H9 (cell line): ENCODE results near the gene SIX5. TPM values are rescaled to one million over a fixed set of nuclear protein-coding genes. Genes with fewer than 3 reads are reported as not detected.

Experiments
- DNase-seq: peaks from one replicate; pipeline ENCODE4 v3.0.0-alpha.2; 2017
- H2AFZ ChIP-seq: one replicate; pipeline ENCODE4 v1.6.1; 2013; ENCODE audit warnings: mild to moderate bottlenecking, low read length, control low read depth, moderate library complexity
- H2AK5ac ChIP-seq: 2 replicates; pipeline ENCODE4 v1.6.1; 2013; ENCODE audit warnings: low read length, control low read depth, mixed read lengths; ENCODE audit not compliant: insufficient read length
- H2BK120ac ChIP-seq: one replicate; pipeline ENCODE4 v1.6.1; 2013; ENCODE audit warnings: low read depth, mild to moderate bottlenecking, low read length, control low read depth, inconsistent platforms; ENCODE audit not compliant: poor library complexity, severe bottlenecking
- H2BK12ac ChIP-seq: 2 replicates; pipeline ENCODE4 v1.6.1; 2013; ENCODE audit warnings: low read length, control low read depth, mixed read lengths, low read depth; ENCODE audit not compliant: insufficient read length
- H2BK15ac ChIP-seq: 2 replicates; pipeline ENCODE4 v1.6.1; 2013; ENCODE audit warnings: low read depth, low read length, control low read depth
- H2BK20ac ChIP-seq: one replicate; pipeline ENCODE4 v1.6.1; 2013; ENCODE audit warnings: low read depth, mild to moderate bottlenecking, low read length, control low read depth, inconsistent platforms; ENCODE audit not compliant: poor library complexity, severe bottlenecking
- H2BK5ac ChIP-seq: 2 replicates; pipeline ENCODE4 v1.6.1; 2013; ENCODE audit warnings: low read length, control low read depth, mixed read lengths; ENCODE audit not compliant: insufficient read length
- H3K14ac ChIP-seq: 2 replicates; pipeline ENCODE4 v1.6.1; 2013; ENCODE audit warnings: low read length, control low read depth; ENCODE audit not compliant: insufficient read depth
- H3K18ac ChIP-seq: 2 replicates; pipeline ENCODE4 v1.6.1; 2013; ENCODE audit warnings: low read depth, mild to moderate bottlenecking, mixed read lengths, low read length, control low read depth; ENCODE audit not compliant: insufficient read length
- H3K23ac ChIP-seq: 2 replicates; pipeline ENCODE4 v1.6.1; 2013; ENCODE audit warnings: low read length, control low read depth, mixed read lengths, low read depth; ENCODE audit not compliant: insufficient read length
- H3K23me2 ChIP-seq: 2 replicates; pipeline ENCODE4 v1.6.1; 2013; ENCODE audit warnings: low read depth, mild to moderate bottlenecking, mixed read lengths, low read length, control low read depth; ENCODE audit not compliant: insufficient read length, poor library complexity, severe bottlenecking
- H3K27ac ChIP-seq: 2 replicates; pipeline ENCODE4 v1.5.1; 2013; ENCODE audit warnings: low read length, control low read depth, mixed read lengths, low read depth; ENCODE audit not compliant: insufficient read length
- H3K27me3 ChIP-seq: 2 replicates; pipeline ENCODE4 v1.6.1; 2013; ENCODE audit warnings: low read length, control low read depth, inconsistent platforms; ENCODE audit not compliant: insufficient read depth
- H3K4ac ChIP-seq: 2 replicates; pipeline ENCODE4 v1.6.1; 2013; ENCODE audit warnings: low read depth, mild to moderate bottlenecking, control low read depth, inconsistent platforms, low read length, moderate library complexity
- H3K4me1 ChIP-seq: 2 replicates; pipeline ENCODE4 v1.6.1; 2013; ENCODE audit warnings: low read length, control low read depth, inconsistent platforms; ENCODE audit not compliant: insufficient read depth
- H3K4me2 ChIP-seq: 2 replicates; pipeline ENCODE4 v1.6.1; 2013; ENCODE audit warnings: low read length, control low read depth, mixed read lengths; ENCODE audit not compliant: insufficient read length, insufficient read depth
- H3K56ac ChIP-seq: 2 replicates; pipeline ENCODE4 v1.6.1; 2013; ENCODE audit warnings: low read depth, mild to moderate bottlenecking, mixed read lengths, low read length, control low read depth; ENCODE audit not compliant: insufficient read length
- H3K79me1 ChIP-seq: 2 replicates; pipeline ENCODE4 v1.6.1; 2013; ENCODE audit warnings: low read depth, mild to moderate bottlenecking, moderate library complexity, low read length, control low read depth, inconsistent platforms; ENCODE audit not compliant: insufficient read depth, poor library complexity, severe bottlenecking
- H3K79me2 ChIP-seq: 2 replicates; pipeline ENCODE4 v1.6.1; 2013; ENCODE audit warnings: low read length, control low read depth, inconsistent platforms; ENCODE audit not compliant: insufficient read depth
- H3K9ac ChIP-seq: 2 replicates; pipeline ENCODE4 v1.6.1; 2013; ENCODE audit warnings: low read length, control low read depth, mixed read lengths; ENCODE audit not compliant: insufficient read length; ENCODE audit errors: extremely low read depth
- H3K9me3 ChIP-seq: one replicate; pipeline ENCODE4 v1.6.1; 2013; ENCODE audit warnings: low read depth, low read length, inconsistent platforms; ENCODE audit not compliant: control insufficient read depth
- H3T11ph ChIP-seq: one replicate; pipeline ENCODE4 v1.6.1; 2013; ENCODE audit warnings: mild to moderate bottlenecking, low read length, control low read depth, inconsistent platforms
- H4K20me1 ChIP-seq: one replicate; pipeline ENCODE4 v1.6.1; 2013; ENCODE audit not compliant: control insufficient read depth, insufficient read length, insufficient read depth
- H4K5ac ChIP-seq: 2 replicates; pipeline ENCODE4 v1.6.1; 2013; ENCODE audit warnings: low read depth, mild to moderate bottlenecking, mixed read lengths, low read length, control low read depth; ENCODE audit not compliant: insufficient read length
- H4K8ac ChIP-seq: replicated peaks from 2 replicates; pipeline ENCODE4 v1.6.1; 2013; ENCODE audit warnings: low read length, control low read depth, mixed read lengths, low read depth; ENCODE audit not compliant: insufficient read length
- H4K91ac ChIP-seq: 2 replicates; pipeline ENCODE4 v1.6.1; 2013; ENCODE audit warnings: low read depth, mild to moderate bottlenecking, moderate library complexity, mixed read lengths, low read length, control low read depth; ENCODE audit not compliant: insufficient read length
- H3K27ac Mint-ChIP-seq, 3 experiments: 2 replicates in 2 of 3; 3 replicates in 1 of 3; pipeline ENCODE4 v1.8.0; 2020 to 2021; ENCODE audit warnings: mixed read lengths in 3 of 3, mild to moderate bottlenecking in 1 of 3, moderate library complexity in 1 of 3
- H3K27me3 Mint-ChIP-seq: 2 replicates; pipeline ENCODE4 v1.8.0; 2021; ENCODE audit warnings: low read depth, mild to moderate bottlenecking, moderate library complexity, mixed read lengths
- H3K36me3 Mint-ChIP-seq, 3 experiments: 2 replicates in 2 of 3; 3 replicates in 1 of 3; pipeline ENCODE4 v1.8.0; 2020 to 2021; ENCODE audit warnings: low read depth in 3 of 3, mixed read lengths in 3 of 3; ENCODE audit not compliant: insufficient read depth in 1 of 3
- H3K4me1 Mint-ChIP-seq, 2 experiments: 2 replicates each; pipeline ENCODE4 v1.8.0; 2020; ENCODE audit warnings: mixed read lengths in 2 of 2
- H3K4me3 Mint-ChIP-seq, 2 experiments: 2 replicates in 1 of 2; 3 replicates in 1 of 2; pipeline ENCODE4 v1.8.0; 2020 to 2021; ENCODE audit warnings: mild to moderate bottlenecking in 2 of 2, mixed read lengths in 2 of 2, moderate library complexity in 1 of 2
- H3K9me3 Mint-ChIP-seq, 2 experiments: 2 replicates in 1 of 2; 3 replicates in 1 of 2; pipeline ENCODE4 v1.8.0; 2020; ENCODE audit warnings: mild to moderate bottlenecking in 2 of 2, mixed read lengths in 2 of 2, moderate library complexity in 1 of 2
- CTCF ChIP-seq: fragments of 200-600 bp; sonication (generic); conservative IDR thresholded peaks from 3 replicates; pipeline ENCODE4 v1.8.0; 2021; ENCODE audit warnings: antibody characterized with exemption, mild to moderate bottlenecking
- WGBS: extraction: QIAGEN DNeasy Blood & Tissue Kit; methylation state at CpG from one replicate; pipeline ENCODE4 v1.1.7; 2013; ENCODE audit warnings: missing lambda C conversion rate, low lambda C conversion rate, mixed read lengths; ENCODE audit not compliant: insufficient read length; ENCODE audit errors: extremely low coverage; 5-methylcytosine and 5-hydroxymethylcytosine counted together
- total RNA-seq: library from RNA; stranded (reverse); gene quantifications from 2 replicates; pipeline ENCODE4 v1.2.1, GENCODE V29; 2021

SIX5 gene
- total RNA-seq, 1 experiment from 2014 or later: 41.7 TPM

GRCh38 chr19:45784096-45784495 is 15.0 kb upstream of the SIX5 start:
- no peak overlapping the region for H2BK5ac ChIP-seq
- H2AFZ ChIP-seq: no peak overlapping the region
- WGBS: no CpG with 5 or more reads among the region's 4 CpGs
- H3K9ac ChIP-seq: no peak overlapping the region
- H3K27ac ChIP-seq: no peak overlapping the region
- no peak overlapping the region for H2BK120ac ChIP-seq
- H2BK12ac ChIP-seq: no peak overlapping the region
- H3K56ac ChIP-seq: no peak overlapping the region
- Mint-ChIP-seq H3K4me1 (peaks cover 19 to 35% of the 10 kb centered on the region in 2 experiments), H3K27me3 (peaks cover 19% of the 10 kb centered on the region), H3K9me3 (no peaks in the 10 kb centered on the region), H3K4me3 (no peak overlapping the region; a peak in 1 of 5 replicates), H3K36me3 (peaks cover 18 to 44% (median 37%) of the 10 kb centered on the region in 3 experiments), H3K27ac (no peak overlapping the region)
- no peaks in the 10 kb centered on the region for H3K79me1 ChIP-seq
- no peaks in the 10 kb centered on the region for H4K20me1 ChIP-seq
- H4K91ac ChIP-seq: no peak overlapping the region
- H2BK15ac ChIP-seq: no peak overlapping the region
- H4K8ac ChIP-seq: no peak overlapping the region
- no peaks in the 10 kb centered on the region for H3K79me2 ChIP-seq
- no peak overlapping the region for H3K23ac ChIP-seq
- H2BK20ac ChIP-seq: no peak overlapping the region
- H3K14ac ChIP-seq: no peak overlapping the region
- no peak overlapping the region for H3T11ph ChIP-seq
- H3K27me3 ChIP-seq: no peaks in the 10 kb centered on the region; the same call in 1 of the 2 replicates
- H3K4me1 ChIP-seq: peaks cover 3% of the 10 kb centered on the region; the same call in 1 of the 2 replicates
- no peaks in the 10 kb centered on the region for H3K9me3 ChIP-seq
- no peak overlapping the region for H4K5ac ChIP-seq
- H2AK5ac ChIP-seq: no peak overlapping the region
- peaks cover 6% of the 10 kb centered on the region for H3K23me2 ChIP-seq
- H3K4me2 ChIP-seq: no peak overlapping the region
- TF ChIP-seq CTCF: no peak
- DNase-seq: peak; percentile 23
- no peak overlapping the region for H3K4ac ChIP-seq
- H3K18ac ChIP-seq: no peak overlapping the region
